SK-N-SH (cell line): ENCODE data around the gene PDZD2. TPM values are rescaled to one million over a fixed set of nuclear protein-coding genes. Genes with fewer than 3 reads are reported as not detected.

Experiments
- CTCF ChIA-PET: fragments of 300-600, 350-600 bp; formaldehyde crosslinking; extraction: SDS; loops from one replicate; lab custom pipeline; 2021; lab: Yijun Ruan, JAX
- POLR2A ChIA-PET: fragments of 350-600 bp; sonication (Branson Sonifier 250); formaldehyde crosslinking; extraction: SDS; loops from one replicate; lab custom pipeline; 2020; ENCODE audit warnings: antibody characterized with exemption, inconsistent platforms; lab: Yijun Ruan, JAX
- DNase-seq: peaks from one replicate; pipeline ENCODE4 v3.0.0; 2012
- H2AFZ ChIP-seq: fragments of 200-600 bp; sonication (generic); 2 replicates; pipeline ENCODE4 v1.8.1; 2016; ENCODE audit warnings: antibody characterized with exemption, mild to moderate bottlenecking, low read depth
- H3F3A ChIP-seq: fragments of 200-600 bp; sonication (generic); replicated peaks from 2 replicates; pipeline ENCODE3; 2016; ENCODE audit warnings: antibody characterized with exemption, mild to moderate bottlenecking; ENCODE audit not compliant: insufficient read depth
- H3K27ac ChIP-seq, 2 experiments: fragments of 200-500 bp in 1 of 2; fragments of 200-600 bp in 1 of 2; sonication (Bioruptor generic) in 1 of 2; sonication (generic), shearing (Covaris generic) in 1 of 2; 2 replicates each; pipeline versions ENCODE4 v1.5.1 to v1.6.1; 2014 to 2016; ENCODE audit warnings: low read depth in 2 of 2, inconsistent platforms in 1 of 2, low read length in 1 of 2, mild to moderate bottlenecking in 1 of 2, mixed read lengths in 1 of 2
- H3K27me3 ChIP-seq: fragments of 200-600 bp; sonication (generic), shearing (Covaris generic); 2 replicates; pipeline ENCODE4 v1.6.1; 2016; ENCODE audit warnings: mixed run types; ENCODE audit not compliant: insufficient read depth
- H3K36me3 ChIP-seq, 2 experiments: fragments of 200-500 bp in 1 of 2; fragments of 200-600 bp in 1 of 2; sonication (Bioruptor generic) in 1 of 2; sonication (generic) in 1 of 2; replicated peaks in 1 of 2; 2 replicates each; pipeline versions ENCODE3 to v1.5.1; 2014 to 2016; ENCODE audit warnings: low read length in 1 of 2, mild to moderate bottlenecking in 1 of 2; ENCODE audit not compliant: insufficient read depth in 2 of 2, control insufficient read depth in 1 of 2
- H3K4me1 ChIP-seq, 2 experiments: fragments of 200-500 bp in 1 of 2; fragments of 200-600 bp in 1 of 2; sonication (Bioruptor generic) in 1 of 2; sonication (generic), shearing (Covaris generic) in 1 of 2; 2 replicates each; pipeline versions ENCODE4 v1.5.1 to v1.6.1; 2014 to 2016; ENCODE audit warnings: low read depth in 1 of 2, low read length in 1 of 2, mixed run types in 1 of 2; ENCODE audit not compliant: insufficient read depth in 2 of 2, control insufficient read depth in 1 of 2
- H3K4me2 ChIP-seq: fragments of 200-600 bp; sonication (generic), shearing (Covaris generic); 2 replicates; pipeline ENCODE4 v1.6.1; 2017; ENCODE audit warnings: mixed run types
- H3K4me3 ChIP-seq, 2 experiments: fragments of 200-500 bp in 1 of 2; fragments of 200-600 bp in 1 of 2; sonication (Bioruptor generic) in 1 of 2; sonication (generic), shearing (Covaris generic) in 1 of 2; 2 replicates each; pipeline versions ENCODE4 v1.5.1 to v1.8.1; 2014 to 2016; ENCODE audit warnings: low read depth in 2 of 2, inconsistent platforms in 1 of 2, low read length in 1 of 2, mild to moderate bottlenecking in 1 of 2, mixed read lengths in 1 of 2, moderate library complexity in 1 of 2
- H3K79me2 ChIP-seq: fragments of 200-600 bp; sonication (generic); 2 replicates; pipeline ENCODE4 v1.8.1; 2017; ENCODE audit warnings: mild to moderate bottlenecking; ENCODE audit not compliant: insufficient read depth
- H3K9ac ChIP-seq: fragments of 200-600 bp; sonication (generic); 2 replicates; pipeline ENCODE4 v1.6.1; 2017; ENCODE audit warnings: mixed run types
- H3K9me2 ChIP-seq: fragments of 200-600 bp; sonication (generic); 2 replicates; pipeline ENCODE4 v1.6.1; 2017; ENCODE audit warnings: mixed run types
- H3K9me3 ChIP-seq: fragments of 200-600 bp; sonication (generic); 2 replicates; pipeline ENCODE4 v1.6.1; 2017; ENCODE audit warnings: mixed run types, mild to moderate bottlenecking, moderate library complexity
- H4K20me1 ChIP-seq: fragments of 200-600 bp; sonication (generic); 2 replicates; pipeline ENCODE4 v1.6.1; 2017; ENCODE audit warnings: mild to moderate bottlenecking, mixed run types; ENCODE audit not compliant: insufficient read depth
- CTCF ChIP-seq: fragments of 200-600 bp; sonication (generic); IDR thresholded peaks from 2 replicates; pipeline ENCODE4 v1.6.1; 2017; ENCODE audit warnings: antibody characterized with exemption, mild to moderate bottlenecking, moderate library complexity
- EP300 ChIP-seq, 2 experiments: IDR thresholded peaks; 2 replicates each; pipeline versions ENCODE4 v1.4.0 to v1.6.1; 2012; ENCODE audit warnings: borderline replicate concordance in 1 of 2, low read depth in 1 of 2, low read length in 1 of 2
- EZH2phosphoT487 ChIP-seq: fragments of 200-600 bp; sonication (generic); IDR thresholded peaks from 2 replicates; pipeline ENCODE4 v1.6.1; 2017; ENCODE audit warnings: low read depth, mixed run types, mild to moderate bottlenecking, antibody characterized with exemption, moderate library complexity, borderline replicate concordance
- FOSL2 ChIP-seq: IDR thresholded peaks from 2 replicates; pipeline ENCODE4 v1.4.0; 2012; ENCODE audit warnings: low read depth, mild to moderate bottlenecking, moderate library complexity, borderline replicate concordance
- FOXJ3 ChIP-seq: sonication (generic); formaldehyde crosslinking; IDR thresholded peaks from 2 replicates; pipeline ENCODE4 v1.5.1; 2020; ENCODE audit warnings: mild to moderate bottlenecking, missing genetic modification reagents
- FOXM1 ChIP-seq: IDR thresholded peaks from 2 replicates; pipeline ENCODE4 v1.4.0; 2012; ENCODE audit warnings: low read depth, mild to moderate bottlenecking
- GATA2 ChIP-seq: sonication (generic); formaldehyde crosslinking; IDR thresholded peaks from 2 replicates; pipeline ENCODE4 v1.5.0; 2020; ENCODE audit warnings: mild to moderate bottlenecking, missing genetic modification reagents
- IRF3 ChIP-seq: fragments of 150-350 bp; IDR thresholded peaks from 2 replicates; pipeline ENCODE4 v1.6.1; 2016; ENCODE audit warnings: mild to moderate bottlenecking, low read depth, low read length
- MXI1 ChIP-seq: IDR thresholded peaks from 2 replicates; pipeline ENCODE4 v1.6.1; 2012; ENCODE audit warnings: mild to moderate bottlenecking, low read depth, low read length, improper control_type of control experiment
- NRF1 ChIP-seq: IDR thresholded peaks from 2 replicates; pipeline ENCODE4 v1.6.1; 2012; ENCODE audit warnings: low read depth, mild to moderate bottlenecking, low read length
- POLR2AphosphoS5 ChIP-seq: IDR thresholded peaks from 2 replicates; pipeline ENCODE4 v1.6.1; 2012; ENCODE audit warnings: low read depth, low read length
- RAD21 ChIP-seq: IDR thresholded peaks from 2 replicates; pipeline ENCODE4 v1.6.1; 2012; ENCODE audit warnings: mild to moderate bottlenecking, low read length
- SMC3 ChIP-seq: IDR thresholded peaks from 2 replicates; pipeline ENCODE4 v1.6.1; 2012; ENCODE audit warnings: low read depth, low read length, improper control_type of control experiment
- TAF1 ChIP-seq: IDR thresholded peaks from 2 replicates; pipeline ENCODE4 v1.6.1; 2012; ENCODE audit warnings: low read depth, mild to moderate bottlenecking, low read length, moderate library complexity, borderline replicate concordance
- TCF12 ChIP-seq: IDR thresholded peaks from 2 replicates; pipeline ENCODE4 v1.4.0; 2012
- USF2 ChIP-seq: fragments of 150-350 bp; IDR thresholded peaks from 2 replicates; pipeline ENCODE4 v1.6.1; 2017; ENCODE audit warnings: antibody characterized with exemption, low read length, low read depth, borderline replicate concordance
- ZBTB33 ChIP-seq: IDR thresholded peaks from 2 replicates; pipeline ENCODE4 v1.4.0; 2012; ENCODE audit warnings: low read depth, borderline replicate concordance
- WGBS: methylation state at CpG from one replicate; pipeline ENCODE4 v1.1.6; 2017; ENCODE audit warnings: low lambda C conversion rate; 5-methylcytosine and 5-hydroxymethylcytosine counted together
- polyA plus RNA-seq, 3 experiments: library from polyadenylated mRNA; depleted of rRNA; stranded (reverse); fragments of >200 nt; gene quantifications; 2 replicates each; pipeline ENCODE4 v1.2.3, GENCODE V29; 2012

The PDZD2 gene
- polyA plus RNA-seq, 1 of the 3 experiments (the other 2 are of a cell fraction) = 0.13 TPM

- Histone ChIP-seq H3K27me3 (peaks cover 13% of the 10 kb centered on the region), H3K4me2 (no peak overlapping the region), H3K79me2 (no peaks in the 10 kb centered on the region), H3K27ac (no peak overlapping the region), H2AFZ (no peak overlapping the region), H3K4me3 (no peak overlapping the region), H4K20me1 (no peaks in the 10 kb centered on the region), H3K4me1 (peaks cover 0 to 4% of the 10 kb centered on the region in 2 experiments; a peak in 1 of 4 replicates), H3F3A (no peaks in the 10 kb centered on the region), H3K36me3 (no peaks in the 10 kb centered on the region), H3K9me3 (no peaks in the 10 kb centered on the region), H3K9ac (no peak overlapping the region), H3K9me2 (no peaks in the 10 kb centered on the region)
- TF ChIP-seq EP300 (IDR thresholded peaks at IDR 0.05; ENCODE audit: borderline replicate concordance in 1 of 2, low read depth in 1 of 2, low read length in 1 of 2) (no peak), IRF3 (no peak), SMC3 (no peak), CTCF (no peak), POLR2AphosphoS5 (no peak), EZH2phosphoT487 (no peak), FOXM1 (no peak), MXI1 (no peak), GATA2 (no peak), FOSL2 (no peak), USF2 (no peak)
- no peak for DNase-seq
- ChIA-PET CTCF (no interaction called here), POLR2A (no interaction called here)
- WGBS = 51% methylated on average over 7 of the region's 7 CpGs
Measured at GRCh38 chr5:31887556-31887955, 248.6 kb downstream of the PDZD2 start.

- no peaks in the 10 kb centered on the region for H3F3A ChIP-seq
- no peaks in the 10 kb centered on the region for H3K79me2 ChIP-seq
- H2AFZ ChIP-seq = no peak overlapping the region
- H3K9ac ChIP-seq = no peak overlapping the region
- TF ChIP-seq GATA2 = no peak
- TF ChIP-seq TAF1 = no peak
- no peak for TF ChIP-seq NRF1
- TF ChIP-seq RAD21 = no peak
- TF ChIP-seq ZBTB33 = no peak
- no peak for TF ChIP-seq FOSL2
- TF ChIP-seq FOXJ3 (CRISPR knock-in tag) = no peak
- TF ChIP-seq TCF12 = no peak
- TF ChIP-seq SMC3 = no peak
- TF ChIP-seq FOXM1 = no peak
- no peak for TF ChIP-seq IRF3
- H3K27me3 ChIP-seq = peaks cover 13% of the 10 kb centered on the region
- ChIA-PET CTCF (interaction anchor here (1.2 kb wide), 1 partner anchor 188 kb away, joined by 3 read pairs; no protein-coding TSS in a partner anchor), POLR2A (no interaction called here)
- DNase-seq = no peak
- H3K9me3 ChIP-seq = no peaks in the 10 kb centered on the region
- H4K20me1 ChIP-seq = no peaks in the 10 kb centered on the region
- H3K4me1 ChIP-seq = peaks cover 0 to 4% of the 10 kb centered on the region in 2 experiments; a peak in 1 of 4 replicates
- no peak overlapping the region for H3K27ac ChIP-seq
- H3K4me2 ChIP-seq = no peak overlapping the region
- no peaks in the 10 kb centered on the region for H3K9me2 ChIP-seq
- 76% methylated on average over 3 of the region's 3 CpGs for WGBS
- H3K4me3 ChIP-seq = no peak overlapping the region
- H3K36me3 ChIP-seq = no peaks in the 10 kb centered on the region
Measured at GRCh38 chr5:31888564-31888963, 249.6 kb downstream of the PDZD2 start.
